Type B pancreatic cell (in vitro differentiated cells): ENCODE results near the gene MYBPC2. TPM values are rescaled to one million over a fixed set of nuclear protein-coding genes. Genes with fewer than 3 reads are reported as not detected.

Source experiments
- DNase-seq: peaks from one replicate; pipeline ENCODE4 v3.0.0; 2021; ENCODE audit warnings: mixed read lengths; ENCODE audit not compliant: unreplicated experiment; ENCODE audit errors: extremely low spot score
- H3K27ac Mint-ChIP-seq: 2 replicates; pipeline ENCODE4 v1.8.0; 2021; ENCODE audit warnings: mild to moderate bottlenecking, mixed read lengths
- H3K27me3 Mint-ChIP-seq: 2 replicates; pipeline ENCODE4 v1.8.0; 2021; ENCODE audit warnings: mixed read lengths
- H3K36me3 Mint-ChIP-seq: 2 replicates; pipeline ENCODE4 v1.8.0; 2021; ENCODE audit warnings: mixed read lengths
- H3K4me1 Mint-ChIP-seq: one replicate; pipeline ENCODE4 v1.8.0; 2021; ENCODE audit warnings: mixed read lengths; ENCODE audit not compliant: unreplicated experiment
- H3K4me3 Mint-ChIP-seq: 2 replicates; pipeline ENCODE4 v1.8.0; 2021; ENCODE audit warnings: mild to moderate bottlenecking, mixed read lengths
- H3K9me3 Mint-ChIP-seq: 2 replicates; pipeline ENCODE4 v1.8.0; 2021; ENCODE audit warnings: mixed read lengths
- CTCF ChIP-seq: fragments of 200-600 bp; sonication (generic); conservative IDR thresholded peaks from 2 replicates; pipeline ENCODE4 v1.5.0; 2021; ENCODE audit warnings: antibody characterized with exemption, mild to moderate bottlenecking
- total RNA-seq: library from RNA; stranded (reverse); gene quantifications from 2 replicates; pipeline ENCODE4 v1.2.1, GENCODE V29; 2021; ENCODE audit warnings: low replicate concordance

Gene MYBPC2
- total RNA-seq, 1 donor from 2014 or later, result 0.12 TPM

DNA sequence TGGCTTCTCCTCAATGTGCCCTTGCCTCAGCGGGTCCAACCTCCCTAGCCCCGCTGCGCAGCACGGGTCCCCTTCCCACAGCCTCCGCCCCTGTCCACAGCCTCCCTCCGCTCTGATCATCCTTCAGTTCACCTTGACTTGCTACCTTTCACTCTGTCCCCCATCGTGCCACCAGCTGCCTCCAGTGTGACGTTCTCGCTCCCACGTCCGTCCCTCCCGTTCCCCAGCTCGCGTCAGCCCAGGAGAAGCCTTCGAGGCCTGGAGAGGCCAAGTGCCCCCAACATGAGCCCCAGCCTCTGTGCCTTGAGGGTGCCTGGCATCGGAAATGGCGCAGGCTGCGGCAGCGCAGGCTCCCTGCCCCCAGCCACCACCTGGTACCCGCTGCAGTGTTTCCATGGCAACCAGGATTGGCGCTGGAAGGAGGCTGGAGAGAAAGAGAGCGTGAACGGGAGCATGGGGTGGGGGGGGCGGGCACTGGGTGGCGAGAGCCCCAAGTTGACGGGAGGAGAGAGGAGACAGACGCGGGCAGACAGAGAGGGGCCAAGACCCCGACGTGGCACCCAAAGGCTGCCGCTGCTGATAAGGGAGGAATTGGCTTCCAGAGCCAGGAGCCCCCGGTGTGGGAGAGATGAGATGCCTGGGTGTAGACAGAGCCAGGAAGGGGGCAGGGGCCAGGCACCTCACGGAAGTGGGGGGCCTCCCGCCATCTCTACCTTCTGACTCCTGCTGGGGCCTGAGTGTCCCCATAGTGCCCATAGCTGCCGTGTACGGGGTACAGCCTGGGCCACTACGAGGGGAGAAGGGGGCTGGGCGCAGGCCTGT is 81.9 kb downstream of the MYBPC2 start:
- Mint-ChIP-seq H3K27me3 (peaks cover 3% of the 10 kb centered on the region), H3K4me3 (no peak overlapping the region), H3K9me3 (no peaks in the 10 kb centered on the region), H3K27ac (no peak overlapping the region), H3K4me1 (peaks cover 13% of the 10 kb centered on the region), H3K36me3 (no peaks in the 10 kb centered on the region)
- no peak for TF ChIP-seq CTCF
- DNase-seq, result no peak

DNA sequence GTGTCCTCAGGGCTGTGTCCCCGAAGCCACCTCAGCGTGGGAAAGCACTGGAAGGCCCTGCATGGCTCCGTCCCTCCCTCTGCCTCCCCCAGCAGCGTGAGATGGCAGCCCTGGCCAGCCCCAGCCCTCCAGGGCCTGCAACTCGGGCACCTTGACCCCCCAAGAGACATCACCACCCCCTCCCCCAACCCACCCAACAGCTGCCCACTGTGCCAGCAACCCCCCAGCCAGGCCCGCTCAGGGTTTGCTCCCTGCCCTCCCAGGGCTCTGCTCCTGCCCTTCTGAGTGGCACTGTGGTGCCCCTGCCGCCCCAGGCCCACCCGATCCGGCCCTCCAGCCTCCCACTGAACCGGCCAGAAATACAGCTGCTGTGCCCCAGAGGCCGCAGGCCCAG is 82.5 kb downstream of the MYBPC2 start:
- Mint-ChIP-seq H3K4me1 (peaks cover 13% of the 10 kb centered on the region), H3K27me3 (peaks cover 3% of the 10 kb centered on the region), H3K27ac (no peak overlapping the region), H3K9me3 (no peaks in the 10 kb centered on the region), H3K4me3 (no peak overlapping the region), H3K36me3 (no peaks in the 10 kb centered on the region)
- no peak for TF ChIP-seq CTCF
- no peak for DNase-seq

Other genes with a start within 250 kb of the MYBPC2 start
- 93.9 and 225 TPM in 2 replicates for gene MYH14, start 229.3 kb upstream of the MYBPC2 start, total RNA-seq
- gene KCNC3, start 103.5 kb upstream of the MYBPC2 start, total RNA-seq, result 9.5 and 11.2 TPM in 2 replicates
- 2.3 and 6.0 TPM in 2 replicates for gene NAPSA, start 67.3 kb upstream of the MYBPC2 start, total RNA-seq
- gene NR1H2, start 56.4 kb upstream of the MYBPC2 start, total RNA-seq, result 30.3 and 41.0 TPM in 2 replicates
- gene POLD1, start 48.5 kb upstream of the MYBPC2 start, total RNA-seq, result 43.6 and 91.8 TPM in 2 replicates
- 2.6 and 3.0 TPM in 2 replicates for gene SPIB, start 14.0 kb upstream of the MYBPC2 start, total RNA-seq
- 137 and 152 TPM in 2 replicates for gene EMC10, start 43.6 kb downstream of the MYBPC2 start, total RNA-seq
- 1.9 and 5.2 TPM in 2 replicates for gene GARIN5A, start 44.0 kb downstream of the MYBPC2 start, total RNA-seq
- 16.2 and 23.2 TPM in 2 replicates for gene JOSD2, start 78.3 kb downstream of the MYBPC2 start, total RNA-seq
- not detected in 2 replicates for gene ASPDH, start 81.0 kb downstream of the MYBPC2 start, total RNA-seq
- gene LRRC4B, start 135.5 kb downstream of the MYBPC2 start, total RNA-seq, result 0.38 and 21.7 TPM in 2 replicates
- 0.68 TPM in 1 of 2 replicates, not detected in the other for gene SYT3, start 207.0 kb downstream of the MYBPC2 start, total RNA-seq
- gene C19orf81, start 216.6 kb downstream of the MYBPC2 start, total RNA-seq, result 1.8 and 3.7 TPM in 2 replicates